GM18951 (cell line): ENCODE measurements around the gene TIMM21.

Source experiments
- POLR2A ChIP-seq: IDR thresholded peaks from 4 replicates; pipeline ENCODE4 v1.6.1; 2011; ENCODE audit warnings: mild to moderate bottlenecking; ENCODE audit not compliant: insufficient read length, insufficient read depth; ENCODE audit errors: extremely low read depth
- in situ Hi-C: fragments of 300-500 bp; cut with MboI; formaldehyde crosslinking; loops from one replicate; pipeline ENCODE4 v1.12.0; 2022; ENCODE audit warnings: low sequenced_read_pairs, mixed read lengths, inconsistent platforms; ENCODE audit not compliant: unreplicated experiment

The TIMM21 gene

DNA sequence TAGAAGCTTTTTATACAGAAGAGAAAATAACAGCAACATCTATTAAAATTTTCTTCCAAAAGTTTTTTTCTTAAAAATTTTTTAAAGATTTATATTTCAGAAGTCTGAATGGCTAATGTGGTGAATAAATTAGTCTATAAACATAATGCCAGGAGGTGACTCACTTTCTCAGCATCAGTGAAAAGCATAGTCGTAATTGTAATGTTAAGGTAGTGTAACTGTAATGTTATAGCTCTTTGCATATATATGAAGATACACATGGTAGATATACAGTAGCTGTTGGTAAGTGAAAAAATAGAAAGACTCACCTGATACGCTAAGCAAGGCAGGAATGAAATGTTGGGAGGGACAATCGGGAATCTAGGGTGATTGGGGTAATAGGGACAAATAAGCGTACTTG is 5.5 kb downstream of the TIMM21 start:
- TF ChIP-seq POLR2A: no peak
- in situ Hi-C loops: no loop called here

DNA sequence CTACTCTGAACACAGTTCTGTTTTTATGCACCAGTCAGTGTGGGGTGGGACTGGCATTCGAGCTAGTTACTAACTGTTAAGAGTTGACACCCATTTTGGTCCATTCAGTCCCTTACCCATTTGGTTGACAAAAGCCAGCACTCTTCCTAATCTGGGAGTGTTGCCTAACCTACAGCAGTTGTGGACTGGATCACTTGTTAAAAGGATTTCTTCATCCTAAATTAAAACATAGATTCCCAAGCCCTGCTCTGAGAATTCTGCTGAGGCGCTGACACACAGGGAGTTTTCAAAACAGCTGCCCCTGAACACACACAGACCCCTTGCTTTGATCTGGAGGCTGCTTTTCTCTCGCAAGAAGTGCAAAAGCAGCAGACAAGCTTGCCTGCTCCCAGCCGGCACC is 6.4 kb downstream of the TIMM21 start:
- in situ Hi-C loops: no loop called here
- no peak for TF ChIP-seq POLR2A

DNA sequence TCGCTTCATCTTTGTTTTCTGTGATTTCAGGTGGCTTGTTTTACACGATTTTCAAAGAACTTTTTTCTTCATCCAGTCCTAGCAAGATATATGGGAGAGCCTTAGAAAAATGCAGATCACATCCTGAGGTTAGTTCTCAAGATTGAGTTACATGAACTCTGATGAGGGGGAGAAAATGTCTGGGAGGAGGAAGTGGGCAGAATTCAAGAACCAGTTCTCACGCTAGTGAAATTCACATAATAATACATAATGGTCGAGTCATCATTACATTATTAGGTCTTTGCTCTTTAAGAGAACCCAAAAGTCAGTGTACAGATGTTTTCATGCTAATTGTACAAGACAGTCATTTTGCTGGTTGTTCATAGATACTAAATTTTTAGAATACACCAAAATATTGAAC is 7.0 kb downstream of the TIMM21 start:
- TF ChIP-seq POLR2A: no peak
- in situ Hi-C loops: no loop called here

DNA sequence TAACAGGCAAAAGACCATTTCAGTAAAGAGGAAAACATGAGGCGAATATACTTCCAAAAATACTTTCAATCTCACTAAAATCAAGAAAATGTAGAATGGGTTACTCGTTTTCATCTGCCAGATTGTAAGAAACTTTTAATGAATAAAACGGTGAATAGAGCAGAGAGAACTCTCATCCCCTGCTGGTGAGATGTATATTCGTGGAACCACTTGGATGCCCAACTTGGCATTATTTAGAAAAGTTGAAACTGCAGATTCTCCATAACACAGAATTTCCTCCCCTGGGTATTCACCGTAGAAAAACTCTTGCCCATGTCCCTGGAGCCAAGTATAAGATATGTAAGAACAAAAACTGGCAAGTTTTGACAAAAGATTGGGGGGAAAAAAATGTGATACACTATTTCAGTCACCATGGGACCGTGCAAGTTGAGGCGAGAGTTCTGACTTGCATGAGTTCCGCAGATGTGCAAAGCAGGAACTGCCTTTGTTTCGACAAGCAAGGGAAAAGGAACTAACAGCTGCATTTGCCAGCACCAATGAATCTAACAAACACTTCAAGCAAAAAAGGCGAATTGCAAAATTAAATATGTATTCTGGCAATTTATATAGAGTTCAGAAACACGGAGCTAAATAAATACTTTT is 14.8 kb downstream of the TIMM21 start:
- in situ Hi-C loops: no loop called here
- no peak for TF ChIP-seq POLR2A

DNA sequence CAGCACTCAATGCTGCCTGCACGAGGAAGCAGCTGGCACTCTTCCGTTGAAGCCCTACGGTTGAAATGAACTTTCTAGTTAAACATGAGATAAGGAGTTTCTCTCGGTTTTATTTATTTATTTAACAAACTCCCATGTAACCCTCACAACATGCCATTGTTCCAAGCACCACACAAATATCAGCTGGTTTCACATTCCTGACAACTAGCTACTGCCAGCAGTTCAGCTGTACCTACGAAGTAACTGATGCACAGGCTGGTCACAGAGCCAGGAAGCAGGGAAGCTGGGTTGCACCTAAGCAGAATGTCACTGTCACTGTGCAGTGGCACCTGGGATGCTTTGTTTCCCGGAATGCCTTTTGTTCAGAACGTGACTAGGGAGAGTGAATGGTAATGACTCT is 18.1 kb downstream of the TIMM21 start:
- no peak for TF ChIP-seq POLR2A
- in situ Hi-C loops: no loop called here

DNA sequence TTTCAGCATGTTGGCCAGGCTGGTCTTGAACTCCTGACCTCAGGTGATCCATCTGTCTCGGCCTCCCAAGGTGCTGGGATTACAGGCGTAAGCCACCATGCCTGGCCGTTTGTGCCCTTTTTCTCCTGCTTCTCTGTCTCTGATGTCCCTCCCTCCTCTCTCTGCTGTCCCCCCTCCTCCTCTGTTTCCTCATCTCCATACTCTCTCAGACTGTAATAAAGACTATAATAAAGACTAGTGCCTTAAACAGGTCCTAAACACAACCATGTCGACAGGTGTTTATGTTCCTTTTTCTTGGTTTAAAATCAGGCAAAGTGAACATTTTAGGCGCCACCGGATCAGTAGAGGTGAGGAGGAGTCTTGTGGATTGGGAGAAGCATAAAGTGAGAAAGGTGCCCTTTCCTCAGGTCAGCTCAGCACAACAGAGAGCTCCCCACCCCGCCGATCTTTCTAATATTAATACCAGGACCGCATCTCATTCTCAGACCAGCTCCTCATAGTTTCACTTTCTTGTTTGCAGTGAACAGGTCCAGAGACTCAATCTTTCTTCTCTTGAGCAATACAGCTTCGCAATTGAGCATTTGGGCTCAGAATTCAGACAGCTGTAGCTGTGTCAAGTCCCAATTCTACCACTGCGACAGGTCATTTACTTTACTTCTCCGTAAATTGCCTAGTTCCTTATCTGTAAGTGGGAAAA is 23.7 kb downstream of the TIMM21 start:
- in situ Hi-C loops: no loop called here
- TF ChIP-seq POLR2A: no peak

DNA sequence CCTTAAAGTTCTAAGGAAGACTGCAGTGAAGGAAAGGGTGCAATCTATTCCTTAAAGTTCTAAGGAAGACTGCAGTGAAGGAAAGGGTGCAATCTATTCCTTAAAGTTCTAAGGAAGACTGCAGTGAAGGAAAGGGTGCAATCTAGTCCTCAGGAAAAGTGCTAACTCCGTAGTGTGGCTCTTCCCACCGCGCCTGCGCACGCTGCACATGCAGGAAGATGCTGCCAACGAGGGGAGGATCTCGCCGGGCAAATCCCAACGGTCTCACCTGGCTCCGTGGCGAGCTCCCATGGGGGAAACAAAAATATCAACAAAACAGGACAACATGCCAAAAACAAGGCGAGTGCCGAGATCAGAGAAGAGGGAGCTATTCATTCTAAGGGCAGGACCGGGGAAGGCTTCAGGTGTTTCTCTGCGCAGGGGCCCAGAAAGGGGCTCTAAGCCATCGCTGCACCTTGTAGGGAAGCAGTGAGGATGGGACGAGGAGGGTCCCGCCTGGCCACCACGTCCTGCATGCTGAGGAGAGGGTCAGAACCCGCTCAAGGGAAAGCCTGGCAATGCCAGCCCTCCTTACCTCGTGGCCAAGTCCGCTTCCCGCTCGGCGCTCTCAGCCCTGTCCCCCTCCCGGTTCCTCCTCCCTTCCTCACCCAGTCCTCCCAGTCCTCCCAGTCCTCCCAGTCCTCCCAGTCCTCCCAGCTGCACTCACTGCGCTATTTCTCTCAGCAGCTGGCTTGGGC is 24.5 kb downstream of the TIMM21 start:
- no peak for TF ChIP-seq POLR2A
- in situ Hi-C loops: no loop called here

DNA sequence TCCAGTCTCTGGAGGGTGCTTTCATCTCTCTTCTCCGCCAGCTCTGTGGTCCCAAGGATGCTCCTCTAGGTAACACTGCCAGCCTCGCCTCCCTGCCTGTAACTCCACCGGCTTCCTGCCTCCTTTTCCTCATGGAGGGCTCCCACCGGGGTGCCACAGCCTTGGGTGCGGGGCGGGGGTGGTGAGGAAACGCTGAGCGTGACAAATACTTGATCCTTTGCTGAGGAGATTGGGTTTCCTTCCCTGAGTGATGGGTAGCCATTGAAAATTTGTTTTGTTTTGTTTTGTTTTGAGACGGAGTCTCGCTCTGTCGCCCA is 25.1 kb downstream of the TIMM21 start:
- no peak for TF ChIP-seq POLR2A
- in situ Hi-C loops: no loop called here

DNA sequence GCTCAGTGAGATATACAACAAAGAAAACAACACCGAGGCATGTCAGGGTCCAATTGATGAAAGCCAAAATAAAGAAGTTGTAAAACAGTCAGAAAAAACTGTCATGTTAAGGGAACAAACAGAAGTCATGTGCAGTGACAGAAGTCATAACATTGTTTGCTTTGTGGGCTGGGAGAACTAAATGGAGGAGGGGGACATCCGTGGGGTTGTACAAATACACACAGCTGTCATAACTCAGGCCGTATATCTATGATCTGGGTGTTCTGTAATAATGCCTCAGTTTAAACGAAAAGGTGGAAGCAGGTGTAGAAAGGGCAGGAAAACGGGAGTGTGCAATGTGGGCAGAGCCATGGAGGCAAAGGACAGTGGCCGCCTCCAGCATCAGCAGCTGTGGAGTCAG is 27.3 kb downstream of the TIMM21 start:
- in situ Hi-C loops: no loop called here
- no peak for TF ChIP-seq POLR2A

DNA sequence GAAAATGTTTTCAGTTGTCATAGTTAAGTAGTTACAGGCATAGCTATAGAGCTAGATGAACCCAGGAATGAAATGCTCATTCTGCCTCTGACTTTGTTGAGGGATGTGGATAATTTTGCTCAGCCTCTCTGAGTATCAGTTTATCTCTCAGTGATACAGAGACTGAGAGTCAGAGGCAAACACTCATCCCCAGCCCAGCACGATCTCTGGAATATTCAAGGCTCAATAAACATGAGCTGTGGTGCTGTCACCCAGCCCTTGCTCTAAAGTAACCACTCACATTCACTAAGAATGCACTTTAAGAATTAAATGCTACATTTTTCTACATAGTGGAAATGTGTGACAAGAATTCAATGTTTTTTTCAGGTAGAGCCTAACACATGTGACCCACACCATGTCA is 30.6 kb downstream of the TIMM21 start:
- in situ Hi-C loops: no loop called here

DNA sequence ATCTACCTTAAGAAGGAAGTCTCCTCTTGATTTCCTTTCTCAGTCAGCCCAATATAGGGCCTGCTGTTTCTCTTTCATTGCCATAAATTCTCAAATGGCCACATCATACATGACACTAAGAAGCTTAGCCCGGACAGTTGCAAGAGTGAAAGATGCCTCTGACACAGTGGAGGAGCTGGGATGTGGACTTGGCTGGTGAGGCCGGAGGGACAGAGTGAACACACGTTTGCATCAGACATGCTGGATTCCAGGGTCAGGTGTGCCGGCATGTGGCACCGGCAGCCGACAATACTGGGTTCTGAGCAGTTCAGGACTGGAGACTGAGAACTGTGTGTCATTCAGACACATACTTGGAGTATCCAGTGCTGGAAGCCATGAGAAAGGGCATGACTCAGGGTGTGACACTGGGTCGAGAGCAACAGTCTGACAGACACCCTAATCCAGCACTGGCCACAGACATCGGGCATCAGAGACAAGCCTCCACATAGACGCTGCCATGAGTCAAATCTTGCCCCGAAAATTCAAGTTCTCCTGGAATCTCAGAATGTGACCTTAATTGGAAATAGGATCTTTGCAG is 31.4 kb downstream of the TIMM21 start:
- no peak for TF ChIP-seq POLR2A
- in situ Hi-C loops: no loop called here

More for the DNA sequence above, 30.6 kb downstream of the TIMM21 start:
- TF ChIP-seq POLR2A: no peak

DNA sequence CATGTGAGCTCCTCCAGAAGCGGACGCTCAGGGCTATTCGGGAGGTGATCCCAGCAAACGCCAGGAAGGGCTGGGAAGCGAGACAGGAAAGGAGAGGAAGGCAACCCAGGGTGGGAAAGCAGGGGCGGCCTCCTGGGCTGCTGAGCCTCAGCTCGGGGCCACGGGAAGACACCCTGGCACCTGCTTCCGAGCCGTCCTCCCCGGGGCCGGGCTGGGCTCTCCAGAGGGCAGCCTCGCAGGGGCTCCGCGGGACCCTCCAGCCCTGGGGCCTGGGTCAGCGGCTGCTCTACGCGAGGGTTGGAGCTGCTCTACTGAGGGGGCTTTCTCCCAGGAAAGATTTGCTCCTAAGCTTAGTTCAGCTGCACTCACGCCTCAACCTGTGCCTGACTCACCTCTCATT is 34.0 kb downstream of the TIMM21 start:
- in situ Hi-C loops: no loop called here
- TF ChIP-seq POLR2A: no peak

DNA sequence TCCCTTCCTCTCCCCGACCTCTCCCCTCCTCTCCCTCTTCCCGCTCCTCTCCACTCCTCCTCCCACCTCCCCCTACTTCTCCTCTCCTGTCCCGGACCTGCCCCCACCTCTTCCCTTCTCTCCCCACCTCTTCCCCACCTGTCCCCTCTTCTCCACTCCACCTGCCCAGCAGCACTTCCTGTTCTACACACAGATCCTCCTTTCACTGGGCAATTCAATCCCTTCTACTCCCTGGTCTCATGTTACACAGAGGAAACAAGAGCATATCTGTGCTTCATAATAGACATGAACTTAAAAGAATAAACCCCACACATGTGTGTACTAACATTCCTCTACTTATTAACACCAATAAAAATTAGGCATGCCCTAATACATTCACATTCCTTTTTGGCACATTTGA is 34.8 kb downstream of the TIMM21 start:
- in situ Hi-C loops: no loop called here
- TF ChIP-seq POLR2A: no peak

DNA sequence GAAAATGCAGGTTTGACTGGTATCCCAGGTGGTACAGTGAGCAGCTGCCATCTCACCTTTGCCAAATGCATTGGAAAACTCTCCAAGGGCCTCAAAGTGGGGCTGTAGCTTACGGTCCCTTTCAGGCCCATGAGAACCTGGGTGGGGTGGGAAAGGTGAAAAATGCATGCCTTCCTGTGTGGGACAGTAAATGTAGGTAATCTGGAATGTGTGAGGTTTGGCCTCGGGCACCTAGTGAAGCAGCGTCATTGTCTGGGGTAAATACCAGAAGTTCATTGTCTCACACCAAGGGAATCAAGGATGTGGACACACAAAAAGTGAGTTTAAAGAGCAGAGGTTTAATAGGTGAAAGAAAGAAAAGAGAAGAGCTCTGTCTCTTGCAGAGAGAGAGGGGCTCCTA is 36.6 kb downstream of the TIMM21 start:
- TF ChIP-seq POLR2A: no peak
- in situ Hi-C loops: no loop called here
